Osteocyte (in vitro differentiated cells): Measurements from ENCODE around the gene OR6B1. TPM values are rescaled to one million over a fixed set of nuclear protein-coding genes. Genes with fewer than 3 reads are reported as not detected.
A peak's percentile ranks its signal among the peaks of the same experiment; 100 is the strongest.

Experiments used
- DNase-seq: peaks from one replicate; pipeline ENCODE4 v3.0.0; 2021; ENCODE audit warnings: mixed read lengths; ENCODE audit not compliant: unreplicated experiment; ENCODE audit errors: extremely low spot score
- H3K27ac Mint-ChIP-seq: one replicate; pipeline ENCODE4 v1.8.0; 2021; ENCODE audit warnings: mild to moderate bottlenecking, mixed read lengths; ENCODE audit not compliant: unreplicated experiment
- H3K27me3 Mint-ChIP-seq: one replicate; pipeline ENCODE4 v1.8.0; 2021; ENCODE audit warnings: mixed read lengths; ENCODE audit not compliant: unreplicated experiment
- H3K36me3 Mint-ChIP-seq: one replicate; pipeline ENCODE4 v1.8.0; 2021; ENCODE audit warnings: mixed read lengths; ENCODE audit not compliant: unreplicated experiment
- H3K4me1 Mint-ChIP-seq: one replicate; pipeline ENCODE4 v1.8.0; 2021; ENCODE audit warnings: mixed read lengths; ENCODE audit not compliant: unreplicated experiment
- H3K4me3 Mint-ChIP-seq: one replicate; pipeline ENCODE4 v1.8.0; 2021; ENCODE audit warnings: mild to moderate bottlenecking, moderate library complexity, mixed read lengths; ENCODE audit not compliant: unreplicated experiment
- H3K9me3 Mint-ChIP-seq: one replicate; pipeline ENCODE4 v1.8.0; 2021; ENCODE audit warnings: mixed read lengths; ENCODE audit not compliant: unreplicated experiment
- CTCF ChIP-seq: fragments of 200-600 bp; sonication (generic); IDR thresholded peaks from 2 replicates; pipeline ENCODE4 v1.5.0; 2021; ENCODE audit warnings: antibody characterized with exemption, mild to moderate bottlenecking, moderate library complexity
- total RNA-seq: library from RNA; stranded (reverse); gene quantifications from 2 replicates; pipeline ENCODE4 v1.2.1, GENCODE V29; 2021

The OR6B1 gene
- total RNA-seq, 1 donor from 2014 or later, result not detected

GRCh38 chr7:144023171-144023827, 23.2 kb downstream of the OR6B1 start:
- Mint-ChIP-seq H3K27me3 (peaks cover 6% of the 10 kb centered on the region), H3K9me3 (no peaks in the 10 kb centered on the region), H3K4me1 (peaks cover 13% of the 10 kb centered on the region), H3K27ac (no peak overlapping the region), H3K4me3 (no peak overlapping the region), H3K36me3 (no peaks in the 10 kb centered on the region)
- no peak for TF ChIP-seq CTCF
- DNase-seq, result no peak

GRCh38 chr7:144024213-144024612, 24.1 kb downstream of the OR6B1 start:
- H3K27me3 Mint-ChIP-seq, result peaks cover 7% of the 10 kb centered on the region
- H3K27ac Mint-ChIP-seq, result no peak overlapping the region
- TF ChIP-seq CTCF, result no peak
- no peak overlapping the region for H3K4me3 Mint-ChIP-seq
- no peaks in the 10 kb centered on the region for H3K36me3 Mint-ChIP-seq
- H3K4me1 Mint-ChIP-seq, result peaks cover 11% of the 10 kb centered on the region
- no peak for DNase-seq
- no peaks in the 10 kb centered on the region for H3K9me3 Mint-ChIP-seq

GRCh38 chr7:144026203-144026883, 26.2 kb downstream of the OR6B1 start:
- Mint-ChIP-seq H3K4me3 (no peak overlapping the region), H3K9me3 (no peaks in the 10 kb centered on the region), H3K27me3 (peaks cover 22% of the 10 kb centered on the region), H3K4me1 (no peaks in the 10 kb centered on the region), H3K27ac (no peak overlapping the region), H3K36me3 (no peaks in the 10 kb centered on the region)
- TF ChIP-seq CTCF, result no peak
- DNase-seq, result no peak

DNA sequence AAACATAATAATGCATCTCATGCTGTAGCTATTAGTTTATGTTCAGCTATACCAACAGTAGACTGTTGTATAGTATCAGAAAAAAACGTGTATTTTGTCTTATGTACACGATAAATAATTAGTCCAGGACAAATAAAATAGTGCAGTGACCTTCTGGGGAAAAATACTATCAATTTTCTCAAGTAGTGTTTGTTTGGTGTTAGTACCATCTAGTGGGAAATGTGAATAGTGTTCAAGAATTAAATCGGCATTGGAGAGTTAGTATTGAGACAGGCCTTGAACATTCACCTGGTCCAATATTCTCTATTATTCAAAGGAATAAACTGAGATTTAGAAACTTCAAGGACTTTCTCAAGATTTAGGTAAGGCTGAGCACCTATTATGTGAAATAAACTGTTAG, 26.9 kb downstream of the OR6B1 start:
- DNase-seq, result no peak
- Mint-ChIP-seq H3K9me3 (no peaks in the 10 kb centered on the region), H3K4me3 (no peak overlapping the region), H3K4me1 (no peaks in the 10 kb centered on the region), H3K27ac (no peak overlapping the region), H3K36me3 (no peaks in the 10 kb centered on the region), H3K27me3 (peaks cover 28% of the 10 kb centered on the region)
- peak; percentile 67 for TF ChIP-seq CTCF

DNA sequence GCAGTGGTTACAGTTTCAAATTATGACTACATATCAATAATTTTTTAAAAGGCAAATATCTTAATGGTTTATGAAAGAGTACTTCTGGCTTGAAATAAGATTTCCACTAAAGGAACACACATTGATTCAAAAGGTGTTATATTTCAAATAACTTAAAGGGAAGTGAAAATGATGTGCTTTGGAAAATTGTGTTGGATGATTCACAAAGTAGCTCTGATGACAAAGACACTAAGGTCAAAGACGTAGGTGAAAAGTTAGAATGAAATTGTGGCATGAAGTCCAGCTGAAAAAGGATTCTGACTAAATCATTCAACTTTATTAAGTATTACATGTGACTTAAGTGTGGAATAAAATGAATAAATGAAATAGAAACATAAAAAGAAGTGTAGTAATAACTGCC, 27.9 kb downstream of the OR6B1 start:
- H3K27me3 Mint-ChIP-seq, result peaks cover 35% of the 10 kb centered on the region
- DNase-seq, result no peak
- no peaks in the 10 kb centered on the region for H3K36me3 Mint-ChIP-seq
- TF ChIP-seq CTCF, result no peak
- H3K27ac Mint-ChIP-seq, result no peak overlapping the region
- H3K4me3 Mint-ChIP-seq, result no peak overlapping the region
- H3K4me1 Mint-ChIP-seq, result no peaks in the 10 kb centered on the region
- no peaks in the 10 kb centered on the region for H3K9me3 Mint-ChIP-seq
